ENCODE measurements around the gene CAPS.

CAPS gene

GRCh38 chr19:5897189-5897969 lies 16.7 kb upstream of the CAPS start:
- TF ChIP-seq BACH2 (CRISPR knock-in tag; IDR thresholded peaks at IDR 0.05; ENCODE audit: borderline replicate concordance) (no peak), TSHZ2 (CRISPR knock-in tag; IDR thresholded peaks at IDR 0.05) (no peak), ARNTL (CRISPR knock-in tag; IDR thresholded peaks at IDR 0.05; ENCODE audit: borderline replicate concordance, low read depth) (no peak), ISL1 (CRISPR knock-in tag; IDR thresholded peaks at IDR 0.05) (no peak)
- ATAC-seq = no peak

GRCh38 chr19:5899728-5900526 lies 14.1 kb upstream of the CAPS start:
- TF ChIP-seq ZFP30 (CRISPR knock-in tag; IDR thresholded peaks at IDR 0.05) (no peak), RARB (CRISPR knock-in tag; IDR thresholded peaks at IDR 0.05) (no peak), TSHZ2 (CRISPR knock-in tag; IDR thresholded peaks at IDR 0.05) (no peak), ESRRG (CRISPR knock-in tag; IDR thresholded peaks at IDR 0.05) (no peak), SNAI2 (CRISPR knock-in tag; IDR thresholded peaks at IDR 0.05) (no peak), ZNF8 (CRISPR knock-in tag; IDR thresholded peaks at IDR 0.05) (no peak), BACH2 (CRISPR knock-in tag; IDR thresholded peaks at IDR 0.05; ENCODE audit: borderline replicate concordance) (no peak), PPARA (CRISPR knock-in tag; IDR thresholded peaks at IDR 0.05; ENCODE audit: borderline replicate concordance) (no peak), CSRNP3 (CRISPR knock-in tag; IDR thresholded peaks at IDR 0.05) (no peak), ISL1 (CRISPR knock-in tag; IDR thresholded peaks at IDR 0.05) (no peak), TOX (CRISPR knock-in tag; IDR thresholded peaks at IDR 0.05; ENCODE audit: borderline replicate concordance) (no peak), ARNTL (CRISPR knock-in tag; IDR thresholded peaks at IDR 0.05; ENCODE audit: borderline replicate concordance, low read depth) (no peak), ZNF565 (CRISPR knock-in tag; conservative IDR thresholded peaks at IDR 0.05; ENCODE audit: low read depth) (no peak)
- ATAC-seq = no peak

- no peak for TF ChIP-seq CREB5 (CRISPR knock-in tag; IDR thresholded peaks at IDR 0.05; ENCODE audit: low read depth)
- TF ChIP-seq OSR1 (CRISPR knock-in tag; IDR thresholded peaks at IDR 0.05) = no peak
- no peak for TF ChIP-seq ZNF8 (CRISPR knock-in tag; IDR thresholded peaks at IDR 0.05)
- no peak for TF ChIP-seq BACH2 (CRISPR knock-in tag; IDR thresholded peaks at IDR 0.05; ENCODE audit: borderline replicate concordance)
- TF ChIP-seq POU6F1 (CRISPR knock-in tag; IDR thresholded peaks at IDR 0.05; ENCODE audit: borderline replicate concordance, low read depth) = no peak
- TF ChIP-seq ZNF565 (CRISPR knock-in tag; conservative IDR thresholded peaks at IDR 0.05; ENCODE audit: low read depth) = no peak
- no peak for ATAC-seq
These were observed 13.1 kb upstream of the CAPS start for GRCh38 chr19:5900976-5901375.
